Smooth muscle cell (in vitro differentiated cells): ENCODE data around the gene TMCO6. TPM values are rescaled to one million over a fixed set of nuclear protein-coding genes. Genes with fewer than 3 reads are reported as not detected.
"Not testable (repeated sequence)": the region's sequence is repeated elsewhere in the genome, so short reads cannot be mapped to it uniquely, and the experiment has no call there.

Source experiments
- DNase-seq: peaks from one replicate; lab custom pipeline; 2025; ENCODE audit not compliant: unreplicated experiment; lab: John Stamatoyannopoulos, UW
- H2AFZ ChIP-seq: fragments of 200-600 bp; sonication (generic); 2 replicates; pipeline ENCODE4 v1.6.0; 2016; ENCODE audit warnings: antibody characterized with exemption, low read depth, mild to moderate bottlenecking
- H3F3A ChIP-seq: fragments of 200-600 bp; sonication (generic); 2 replicates; pipeline ENCODE4 v1.6.0; 2017; ENCODE audit warnings: antibody characterized with exemption, low read depth
- H3K27ac ChIP-seq: fragments of 200-600 bp; sonication (generic); 2 replicates; pipeline ENCODE4 v1.5.1; 2016; ENCODE audit warnings: low read depth, mild to moderate bottlenecking
- H3K27me3 ChIP-seq: fragments of 200-600 bp; sonication (generic); 2 replicates; pipeline ENCODE4 v1.6.1; 2016; ENCODE audit warnings: low read depth, mild to moderate bottlenecking
- H3K36me3 ChIP-seq: fragments of 200-600 bp; sonication (generic); 2 replicates; pipeline ENCODE4 v1.5.1; 2016; ENCODE audit warnings: low read depth
- H3K4me1 ChIP-seq: fragments of 200-600 bp; sonication (generic); 2 replicates; pipeline ENCODE4 v1.5.1; 2016; ENCODE audit warnings: low read depth
- H3K4me2 ChIP-seq: fragments of 200-600 bp; sonication (generic); 2 replicates; pipeline ENCODE4 v1.6.0; 2016; ENCODE audit warnings: mild to moderate bottlenecking
- H3K4me3 ChIP-seq: fragments of 200-600 bp; sonication (generic); 2 replicates; pipeline ENCODE4 v1.5.1; 2016; ENCODE audit warnings: mild to moderate bottlenecking
- H3K79me2 ChIP-seq: fragments of 200-600 bp; sonication (generic); 2 replicates; pipeline ENCODE4 v1.6.0; 2016; ENCODE audit warnings: low read depth, mild to moderate bottlenecking
- H3K9ac ChIP-seq: fragments of 200-600 bp; sonication (generic); 2 replicates; pipeline ENCODE4 v1.6.0; 2016; ENCODE audit warnings: low read depth
- H3K9me3 ChIP-seq: fragments of 200-600 bp; sonication (generic); replicated peaks from 2 replicates; pipeline ENCODE4 v1.5.1; 2016; ENCODE audit warnings: low read depth
- H4K20me1 ChIP-seq: fragments of 200-600 bp; sonication (generic); 2 replicates; pipeline ENCODE4 v1.6.0; 2016; ENCODE audit warnings: low read depth
- WGBS: methylation state at CpG from one replicate; pipeline ENCODE4 v1.1.7; 2016; ENCODE audit warnings: low lambda C conversion rate; 5-methylcytosine and 5-hydroxymethylcytosine counted together
- polyA plus RNA-seq: library from polyadenylated mRNA; unstranded; fragments of >200 nt; fragmentation: Nextera tagmentation; extraction: Ambion mirVana; gene quantifications from 2 replicates; pipeline ENCODE4 v1.2.1, GENCODE V29; 2016
- total RNA-seq: library from RNA; depleted of rRNA; stranded (reverse); fragments of >200 nt; gene quantifications from 2 replicates; pipeline ENCODE4 v1.2.3, GENCODE V29; 2014
- TF ChIP-seq, protein P1 (sequence below): fragments of 200-600 bp; sonication (generic); IDR thresholded peaks from 2 replicates; pipeline ENCODE4 v1.5.1; 2017; ENCODE audit warnings: borderline replicate concordance, mild to moderate bottlenecking, antibody characterized with exemption; ENCODE audit not compliant: insufficient read depth, poor library complexity, severe bottlenecking

Gene TMCO6
- total and polyA plus RNA-seq, 2 experiments from 2014 or later: 5.9 to 11.4 TPM

DNA sequence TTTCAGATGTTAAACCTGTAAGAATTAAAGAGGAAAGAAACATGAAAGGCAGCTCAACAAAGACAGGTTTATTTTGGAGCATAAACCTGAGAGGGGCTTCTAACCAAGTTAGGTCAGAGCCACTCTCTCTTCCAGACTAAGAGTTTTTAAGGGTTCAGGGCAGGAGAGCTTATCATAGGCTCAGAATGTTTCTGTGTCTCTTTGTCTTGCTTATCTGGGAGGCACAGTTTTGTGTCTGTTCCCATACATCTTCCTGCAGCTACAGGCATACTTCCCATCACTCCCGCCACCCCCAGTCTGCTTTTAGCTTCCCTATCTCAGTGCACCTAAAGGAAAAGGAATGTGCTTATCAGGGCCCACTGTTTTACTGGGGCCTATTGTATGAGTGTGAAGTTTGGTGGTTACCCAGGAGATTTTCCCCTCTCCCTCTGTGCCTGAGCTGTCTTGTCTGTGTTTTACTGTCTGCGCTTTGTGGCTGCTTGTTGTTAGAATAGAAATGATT is 28.2 kb upstream of the TMCO6 start:
- Histone ChIP-seq H3K36me3 (no peaks in the 10 kb centered on the region), H3K27me3 (no peaks in the 10 kb centered on the region), H3K79me2 (no peaks in the 10 kb centered on the region), H3K9ac (no peak overlapping the region), H3K4me3 (no peak overlapping the region), H4K20me1 (no peaks in the 10 kb centered on the region), H2AFZ (no peak overlapping the region), H3K27ac (no peak overlapping the region), H3F3A (no peaks in the 10 kb centered on the region), H3K4me2 (no peak overlapping the region), H3K9me3 (no peaks in the 10 kb centered on the region), H3K4me1 (no peaks in the 10 kb centered on the region)
- TF ChIP-seq, protein P1, sequence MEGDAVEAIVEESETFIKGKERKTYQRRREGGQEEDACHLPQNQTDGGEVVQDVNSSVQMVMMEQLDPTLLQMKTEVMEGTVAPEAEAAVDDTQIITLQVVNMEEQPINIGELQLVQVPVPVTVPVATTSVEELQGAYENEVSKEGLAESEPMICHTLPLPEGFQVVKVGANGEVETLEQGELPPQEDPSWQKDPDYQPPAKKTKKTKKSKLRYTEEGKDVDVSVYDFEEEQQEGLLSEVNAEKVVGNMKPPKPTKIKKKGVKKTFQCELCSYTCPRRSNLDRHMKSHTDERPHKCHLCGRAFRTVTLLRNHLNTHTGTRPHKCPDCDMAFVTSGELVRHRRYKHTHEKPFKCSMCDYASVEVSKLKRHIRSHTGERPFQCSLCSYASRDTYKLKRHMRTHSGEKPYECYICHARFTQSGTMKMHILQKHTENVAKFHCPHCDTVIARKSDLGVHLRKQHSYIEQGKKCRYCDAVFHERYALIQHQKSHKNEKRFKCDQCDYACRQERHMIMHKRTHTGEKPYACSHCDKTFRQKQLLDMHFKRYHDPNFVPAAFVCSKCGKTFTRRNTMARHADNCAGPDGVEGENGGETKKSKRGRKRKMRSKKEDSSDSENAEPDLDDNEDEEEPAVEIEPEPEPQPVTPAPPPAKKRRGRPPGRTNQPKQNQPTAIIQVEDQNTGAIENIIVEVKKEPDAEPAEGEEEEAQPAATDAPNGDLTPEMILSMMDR: no peak
- DNase-seq: no peak
- 83% methylated on average over 2 of the region's 2 CpGs for WGBS

DNA sequence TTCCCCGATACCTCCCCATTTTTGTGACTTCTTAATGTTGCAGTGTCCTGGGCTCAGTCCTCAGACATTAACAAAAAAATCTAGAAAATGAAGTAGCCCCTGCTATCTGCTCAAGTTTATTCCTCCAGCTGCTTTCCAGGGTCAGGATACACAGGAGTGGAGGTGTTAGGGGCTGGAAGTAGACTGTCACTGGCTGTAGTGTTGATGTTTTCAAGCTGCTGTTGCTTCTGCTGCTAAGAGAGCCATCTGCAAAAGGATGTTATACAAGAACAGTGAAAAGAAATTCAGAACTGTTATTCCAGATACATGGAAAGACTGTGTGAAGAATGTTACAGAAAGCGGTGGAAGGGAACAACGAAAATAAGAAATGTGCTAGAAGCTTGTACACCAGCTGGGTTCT is 16.9 kb upstream of the TMCO6 start:
- Histone ChIP-seq H3K79me2 (no peaks in the 10 kb centered on the region), H4K20me1 (no peaks in the 10 kb centered on the region), H3K27ac (no peak overlapping the region), H3K9ac (no peak overlapping the region), H3K9me3 (peaks cover 4% of the 10 kb centered on the region), H3K4me3 (no peak overlapping the region), H3F3A (no peaks in the 10 kb centered on the region), H3K4me1 (no peaks in the 10 kb centered on the region), H3K4me2 (no peak overlapping the region), H3K27me3 (no peaks in the 10 kb centered on the region), H2AFZ (no peak overlapping the region), H3K36me3 (no peaks in the 10 kb centered on the region)
- 94% methylated on average over 3 of the region's 3 CpGs for WGBS
- TF ChIP-seq, protein P1: no peak
- DNase-seq: no peak

DNA sequence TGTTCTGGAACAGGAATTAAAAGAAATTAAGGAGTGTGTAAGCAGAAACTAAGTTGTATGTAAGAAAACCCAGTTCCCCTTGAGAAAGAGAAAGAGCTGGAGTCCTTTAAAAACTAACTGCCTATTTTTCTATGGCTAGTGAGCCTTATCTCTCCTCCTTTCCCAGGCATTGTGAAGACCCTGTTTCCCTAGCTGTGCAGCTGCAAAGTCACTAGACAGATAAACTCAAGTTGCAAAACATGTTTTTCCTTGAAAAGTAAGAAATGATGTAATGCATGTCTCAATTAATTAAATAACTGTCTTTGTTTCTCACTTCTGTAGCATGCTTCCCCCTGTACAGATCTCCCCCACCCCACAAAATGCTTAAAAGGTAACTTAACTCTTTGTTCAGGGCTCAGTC is 16.2 kb upstream of the TMCO6 start:
- not testable (repeated sequence) for H3K4me1 ChIP-seq

DNA sequence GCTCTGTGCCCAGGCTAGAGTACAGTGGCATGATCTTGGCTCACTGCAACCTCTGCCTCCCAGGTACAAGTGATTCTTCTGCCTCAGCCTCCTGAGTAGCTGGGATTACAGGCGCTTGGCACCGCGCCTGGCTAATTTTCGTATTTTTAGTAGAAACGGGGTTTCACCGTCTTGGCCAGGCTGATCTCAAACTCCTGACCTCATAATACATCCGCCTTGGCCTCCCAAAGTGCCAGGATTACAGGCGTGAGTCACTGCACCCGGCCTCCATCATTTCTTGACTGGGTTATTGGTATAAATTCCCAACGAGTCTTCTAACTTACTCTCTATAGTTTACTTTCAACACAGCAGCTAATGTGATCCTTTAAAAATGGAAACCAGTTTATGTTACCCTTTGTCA is 14.4 kb upstream of the TMCO6 start:
- peaks cover 14% of the 10 kb centered on the region for H3K9me3 ChIP-seq

More for the DNA sequence above, 16.2 kb upstream of the TMCO6 start:
- not testable (repeated sequence) for H4K20me1 ChIP-seq, H3K4me3 ChIP-seq, H2AFZ ChIP-seq, H3F3A ChIP-seq, DNase-seq, H3K27me3 ChIP-seq, H3K79me2 ChIP-seq, H3K36me3 ChIP-seq, H3K27ac ChIP-seq, H3K4me2 ChIP-seq, H3K9me3 ChIP-seq, H3K9ac ChIP-seq

DNA sequence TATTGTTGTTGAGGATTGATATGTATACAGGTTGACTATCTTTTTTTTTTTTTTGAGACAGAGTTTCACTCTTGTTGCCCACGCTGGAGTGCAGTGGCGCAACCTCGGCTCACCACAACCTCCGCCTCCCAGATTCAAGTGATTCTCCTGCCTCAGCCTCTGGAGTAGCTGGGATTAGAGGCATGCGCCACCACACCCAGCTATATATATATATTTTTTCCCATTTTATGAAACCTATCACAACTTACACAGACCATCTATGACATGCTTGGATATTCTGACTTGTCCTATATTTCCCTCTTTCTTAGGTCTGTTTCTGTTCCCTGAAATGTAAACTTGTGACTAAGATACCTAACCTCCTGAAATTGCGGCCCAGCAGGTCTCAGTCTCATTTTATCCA is 11.3 kb upstream of the TMCO6 start:
- TF ChIP-seq, protein P1: no peak
- H3K79me2 ChIP-seq: no peaks in the 10 kb centered on the region
- H3K9me3 ChIP-seq: peaks cover 14% of the 10 kb centered on the region
- no peak overlapping the region for H3K4me2 ChIP-seq
- H2AFZ ChIP-seq: no peak overlapping the region
- H3K27ac ChIP-seq: no peak overlapping the region
- H3K4me1 ChIP-seq: no peaks in the 10 kb centered on the region
- DNase-seq: no peak
- no peak overlapping the region for H3K4me3 ChIP-seq
- H3K27me3 ChIP-seq: no peaks in the 10 kb centered on the region
- no peaks in the 10 kb centered on the region for H3F3A ChIP-seq
- WGBS: 84% methylated on average over 6 of the region's 6 CpGs
- H4K20me1 ChIP-seq: no peaks in the 10 kb centered on the region
- no peaks in the 10 kb centered on the region for H3K36me3 ChIP-seq
- no peak overlapping the region for H3K9ac ChIP-seq

More for the DNA sequence above, 14.4 kb upstream of the TMCO6 start:
- not testable (repeated sequence) for H4K20me1 ChIP-seq, H3K79me2 ChIP-seq, H3K9ac ChIP-seq, DNase-seq, H3F3A ChIP-seq, H3K4me2 ChIP-seq, H3K4me1 ChIP-seq, H3K36me3 ChIP-seq, H2AFZ ChIP-seq, H3K27me3 ChIP-seq, H3K4me3 ChIP-seq, H3K27ac ChIP-seq
- WGBS: 90% methylated on average over 10 of the region's 10 CpGs
